SK-N-SH (cell line): Measurements from ENCODE around the gene CXorf65.

ENCODE experiments used
- CHD2 ChIP-seq: fragments of 150-350 bp; IDR thresholded peaks from 2 replicates; pipeline ENCODE4 v1.6.1; 2018; ENCODE audit warnings: low read length; ENCODE audit not compliant: partially characterized antibody
- CTCF ChIP-seq: fragments of 200-600 bp; sonication (generic); IDR thresholded peaks from 2 replicates; pipeline ENCODE4 v1.6.1; 2017; ENCODE audit warnings: antibody characterized with exemption, mild to moderate bottlenecking, moderate library complexity
- EZH2phosphoT487 ChIP-seq: fragments of 200-600 bp; sonication (generic); IDR thresholded peaks from 2 replicates; pipeline ENCODE4 v1.6.1; 2017; ENCODE audit warnings: low read depth, mixed run types, mild to moderate bottlenecking, antibody characterized with exemption, moderate library complexity, borderline replicate concordance
- FOXM1 ChIP-seq: IDR thresholded peaks from 2 replicates; pipeline ENCODE4 v1.4.0; 2012; ENCODE audit warnings: low read depth, mild to moderate bottlenecking
- GATA2 ChIP-seq: sonication (generic); formaldehyde crosslinking; IDR thresholded peaks from 2 replicates; pipeline ENCODE4 v1.5.0; 2020; ENCODE audit warnings: mild to moderate bottlenecking, missing genetic modification reagents
- IRF3 ChIP-seq: fragments of 150-350 bp; IDR thresholded peaks from 2 replicates; pipeline ENCODE4 v1.6.1; 2016; ENCODE audit warnings: mild to moderate bottlenecking, low read depth, low read length
- JUND ChIP-seq: IDR thresholded peaks from 2 replicates; pipeline ENCODE4 v1.4.0; 2012
- MAX ChIP-seq: IDR thresholded peaks from 2 replicates; pipeline ENCODE4 v1.4.0; 2012; ENCODE audit warnings: low read depth
- RAD21 ChIP-seq: IDR thresholded peaks from 2 replicates; pipeline ENCODE4 v1.6.1; 2012; ENCODE audit warnings: mild to moderate bottlenecking, low read length
- RCOR1 ChIP-seq: fragments of 150-350 bp; IDR thresholded peaks from 2 replicates; pipeline ENCODE4 v1.6.1; 2017; ENCODE audit warnings: antibody characterized with exemption, low read length
- TCF12 ChIP-seq: IDR thresholded peaks from 2 replicates; pipeline ENCODE4 v1.4.0; 2012
- USF2 ChIP-seq: fragments of 150-350 bp; IDR thresholded peaks from 2 replicates; pipeline ENCODE4 v1.6.1; 2017; ENCODE audit warnings: antibody characterized with exemption, low read length, low read depth, borderline replicate concordance

DNA sequence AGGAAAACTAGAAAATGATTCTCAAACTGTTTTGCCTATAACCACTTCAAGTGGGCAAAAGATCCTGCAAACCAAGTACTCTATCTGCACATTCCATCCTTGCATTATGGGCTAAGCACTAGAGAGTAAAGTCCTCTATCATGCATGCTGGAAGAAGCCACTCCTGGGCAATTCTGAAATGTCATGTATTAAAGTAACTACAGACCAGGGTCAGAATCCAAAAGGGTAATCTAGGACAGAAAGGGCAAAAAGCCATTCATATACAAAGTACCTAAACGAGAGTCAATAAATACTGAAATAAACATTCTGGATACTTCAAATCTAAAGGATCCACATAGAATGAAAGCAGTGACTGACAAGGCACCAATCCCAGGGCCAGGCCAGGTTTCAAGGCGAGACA lies 39.5 kb downstream of the CXorf65 start:
- TF ChIP-seq CTCF (no peak), IRF3 (no peak), FOXM1 (no peak), RAD21 (no peak), CHD2 (no peak), MAX (no peak), EZH2phosphoT487 (no peak), TCF12 (no peak), RCOR1 (no peak), GATA2 (CRISPR knock-in tag) (no peak), USF2 (no peak), JUND (no peak)
